NCI-H1105 treated with DMSO at 0.1 percent for 48 hours (cell line): ENCODE results near the gene PVALEF.
"Not testable (repeated sequence)": the region's sequence is repeated elsewhere in the genome, so short reads cannot be mapped to it uniquely, and the experiment has no call there.

Source experiments
- DNase-seq: peaks from one replicate; lab custom pipeline; 2025; lab: John Stamatoyannopoulos, UW

PVALEF gene

DNA sequence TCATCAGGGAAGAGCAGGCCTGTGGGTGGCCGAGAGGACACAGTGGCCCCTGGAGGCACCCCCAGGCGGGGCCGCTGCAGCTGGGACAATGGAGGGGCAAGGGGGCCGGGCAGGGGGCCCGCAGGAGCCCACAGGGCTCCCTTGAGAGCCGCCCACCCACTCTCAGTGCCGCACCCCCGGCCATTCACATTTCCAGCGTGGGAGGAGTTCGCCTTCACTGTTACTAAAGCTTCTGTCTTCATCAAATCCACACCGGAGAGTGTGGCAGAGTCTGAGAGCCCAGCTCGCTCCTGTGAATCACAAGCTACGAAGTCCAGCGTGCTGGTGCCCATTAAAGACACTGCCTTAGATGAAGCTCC, 20.9 kb upstream of the PVALEF start:
- DNase-seq, result no peak

DNA sequence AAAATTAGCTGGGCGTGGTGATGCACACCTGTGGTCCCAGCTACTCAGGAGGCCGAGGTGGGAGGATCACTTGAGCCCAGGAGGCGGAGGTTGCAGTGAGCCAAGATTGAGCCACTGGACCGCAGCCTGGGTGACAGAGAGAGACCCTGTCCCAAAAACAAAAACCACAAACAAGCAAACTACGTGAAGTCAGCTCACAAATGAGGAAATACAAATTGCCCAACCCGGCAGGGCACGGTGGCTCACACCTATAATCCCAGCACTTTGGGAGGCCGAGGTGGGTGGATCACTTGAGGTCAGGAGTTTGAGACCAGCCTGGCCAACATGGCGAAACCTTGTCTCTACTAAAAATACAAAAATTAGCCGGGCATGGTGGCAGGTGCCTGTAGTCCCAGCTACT, 19.1 kb upstream of the PVALEF start:
- not testable (repeated sequence) for DNase-seq

DNA sequence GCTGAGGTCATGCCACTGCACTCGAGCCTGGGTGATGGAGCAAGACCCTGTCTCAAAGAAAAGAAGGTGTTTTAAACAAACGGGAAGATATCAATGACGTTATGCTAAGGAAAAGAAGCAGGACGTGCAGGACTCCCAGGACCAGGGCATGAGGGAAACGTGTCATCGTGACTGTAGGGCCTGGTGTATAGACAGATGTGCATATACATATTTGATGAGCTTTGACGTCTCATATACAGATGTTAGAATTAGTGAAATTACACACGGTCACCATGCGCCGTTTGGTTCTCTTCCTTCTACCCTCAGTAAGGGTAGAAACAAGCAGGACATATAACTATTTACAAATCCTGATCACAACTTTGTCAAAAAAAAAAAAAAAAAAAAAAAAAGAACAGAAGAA, 17.6 kb upstream of the PVALEF start:
- DNase-seq, result no peak

DNA sequence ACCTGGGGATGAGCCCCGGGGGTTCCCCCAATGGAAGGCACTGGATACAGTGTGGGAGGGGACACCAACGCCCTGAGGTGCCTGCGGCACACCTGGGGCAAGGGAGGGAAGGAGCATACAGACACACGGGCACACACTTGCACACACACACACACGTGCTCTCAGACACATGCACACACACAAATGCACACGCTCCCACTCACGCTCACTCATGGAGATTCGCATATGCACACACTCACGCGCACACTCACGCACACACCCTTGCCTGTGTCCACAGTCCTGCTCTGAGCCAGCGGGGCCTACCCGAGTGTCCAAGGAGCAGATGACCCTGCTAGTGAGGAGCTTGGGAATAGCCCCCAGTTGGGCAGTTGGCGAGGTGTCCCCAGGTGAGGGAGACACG, 16.7 kb upstream of the PVALEF start:
- DNase-seq, result no peak

DNA sequence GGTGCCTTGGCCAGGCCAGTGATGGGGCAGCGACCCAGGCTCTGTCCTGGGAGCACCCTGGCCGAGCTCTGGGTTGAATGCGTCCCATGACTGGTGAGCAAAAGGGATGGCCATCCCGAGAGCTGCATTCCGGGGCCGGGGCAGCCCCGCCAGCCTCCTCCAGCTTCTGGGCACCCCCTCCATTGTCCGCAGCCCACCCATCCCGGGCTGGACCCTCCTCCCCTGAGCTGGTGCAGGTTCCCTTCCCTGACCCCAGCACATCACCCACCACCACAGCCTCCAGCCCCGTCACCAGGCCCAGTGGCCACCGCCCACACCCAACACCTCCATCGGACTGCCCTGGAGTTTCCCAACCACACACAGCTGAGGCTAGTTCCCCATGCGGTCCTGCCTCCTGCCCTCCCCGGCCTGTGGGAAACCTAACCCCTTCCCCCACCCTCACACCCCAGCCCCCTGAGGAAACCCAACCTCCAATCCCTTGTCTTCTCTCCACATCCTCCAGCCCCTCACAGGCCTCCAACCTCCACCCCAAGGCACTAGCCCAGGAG, 16.2 kb upstream of the PVALEF start:
- no peak for DNase-seq

GRCh38 chr17:81150377-81151077, 14.8 kb upstream of the PVALEF start:
- no peak for DNase-seq

DNA sequence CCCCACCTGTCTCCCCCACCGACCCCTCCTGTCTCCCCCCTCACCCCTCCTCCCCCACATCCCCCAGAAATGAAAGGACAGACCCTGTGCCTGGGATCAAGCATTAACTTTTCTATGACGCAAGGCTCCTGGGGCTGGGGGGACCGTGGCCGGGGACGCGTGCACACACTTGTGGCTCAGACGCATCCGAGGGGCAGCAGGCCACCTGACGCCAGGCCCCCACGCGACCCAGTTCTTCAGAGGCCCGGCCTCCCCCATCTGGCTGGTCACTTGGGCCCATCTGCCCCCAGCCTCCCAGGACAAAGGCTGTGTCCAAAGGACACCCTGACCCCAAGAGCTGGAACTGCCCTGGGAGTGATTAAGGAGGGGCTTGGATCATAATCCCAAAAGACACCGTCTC, 14.0 kb upstream of the PVALEF start:
- DNase-seq, result no peak

DNA sequence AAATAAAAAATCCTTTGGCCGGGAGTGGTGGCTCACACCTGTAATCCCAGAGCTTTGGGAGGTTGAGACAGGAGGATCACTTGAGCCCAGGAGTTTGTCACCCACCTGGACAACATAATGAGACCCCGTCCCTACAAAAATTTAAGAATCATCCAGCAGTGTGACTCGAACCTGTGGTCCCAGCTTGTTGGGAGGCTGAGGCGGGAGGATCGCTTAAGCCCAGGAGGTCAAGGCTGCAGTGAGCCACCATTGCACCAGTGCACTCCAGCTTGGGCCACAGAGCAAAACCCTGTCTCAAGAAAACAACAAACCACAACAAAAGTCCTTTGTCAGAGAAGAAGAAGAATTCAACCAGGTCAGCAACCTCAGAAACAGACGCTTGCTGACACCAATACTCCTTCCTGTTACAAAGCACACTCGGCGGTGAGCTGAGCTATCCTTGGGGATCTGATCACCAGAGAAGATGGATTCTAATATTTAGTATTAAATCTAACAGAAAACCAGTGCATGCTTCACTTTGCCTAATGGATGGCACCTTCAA, 12.9 kb upstream of the PVALEF start:
- DNase-seq, result no peak

DNA sequence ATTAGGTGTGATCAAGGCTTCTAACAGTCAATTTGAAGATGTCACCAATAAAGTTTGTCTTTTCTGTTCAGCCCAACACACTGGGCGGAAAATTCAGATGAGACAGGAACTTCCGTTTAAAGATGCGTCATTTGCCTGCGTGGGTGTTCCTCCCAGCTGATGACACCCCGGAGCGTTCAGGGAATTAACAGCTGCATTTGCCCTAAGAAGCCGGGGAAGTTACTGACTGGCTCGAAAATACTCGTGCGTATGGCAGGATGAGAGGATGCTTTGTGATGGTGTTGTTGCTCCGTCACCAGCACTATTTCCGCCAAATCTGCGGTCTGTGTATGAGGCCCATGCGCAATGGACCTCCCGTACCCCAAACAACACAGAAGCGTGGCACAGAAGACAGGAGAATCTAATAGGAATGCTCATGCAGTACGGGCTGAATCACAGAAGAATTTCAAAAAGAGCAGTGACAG, 11.9 kb upstream of the PVALEF start:
- no peak for DNase-seq

DNA sequence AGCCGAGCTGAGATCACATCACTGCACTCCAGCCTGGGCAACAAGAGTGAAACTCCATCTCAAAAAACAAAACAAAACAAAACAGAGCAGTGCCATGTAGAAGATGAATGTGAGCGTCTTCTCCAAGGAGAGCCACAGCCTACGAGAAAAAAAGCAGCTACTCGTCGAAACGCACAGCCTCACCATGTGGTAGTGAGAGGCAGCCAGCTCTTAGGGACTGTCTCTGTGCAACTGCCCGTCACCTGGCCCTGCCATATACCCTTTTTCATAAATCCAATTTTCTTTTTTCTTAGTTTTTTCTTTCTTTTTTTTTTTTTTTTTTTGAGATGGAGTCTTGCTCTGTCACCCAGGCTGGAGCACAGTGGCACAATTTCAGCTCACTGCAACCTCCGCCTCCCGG, 11.3 kb upstream of the PVALEF start:
- DNase-seq, result not testable (repeated sequence)

GRCh38 chr17:81154961-81155360, 10.3 kb upstream of the PVALEF start:
- DNase-seq, result no peak

DNA sequence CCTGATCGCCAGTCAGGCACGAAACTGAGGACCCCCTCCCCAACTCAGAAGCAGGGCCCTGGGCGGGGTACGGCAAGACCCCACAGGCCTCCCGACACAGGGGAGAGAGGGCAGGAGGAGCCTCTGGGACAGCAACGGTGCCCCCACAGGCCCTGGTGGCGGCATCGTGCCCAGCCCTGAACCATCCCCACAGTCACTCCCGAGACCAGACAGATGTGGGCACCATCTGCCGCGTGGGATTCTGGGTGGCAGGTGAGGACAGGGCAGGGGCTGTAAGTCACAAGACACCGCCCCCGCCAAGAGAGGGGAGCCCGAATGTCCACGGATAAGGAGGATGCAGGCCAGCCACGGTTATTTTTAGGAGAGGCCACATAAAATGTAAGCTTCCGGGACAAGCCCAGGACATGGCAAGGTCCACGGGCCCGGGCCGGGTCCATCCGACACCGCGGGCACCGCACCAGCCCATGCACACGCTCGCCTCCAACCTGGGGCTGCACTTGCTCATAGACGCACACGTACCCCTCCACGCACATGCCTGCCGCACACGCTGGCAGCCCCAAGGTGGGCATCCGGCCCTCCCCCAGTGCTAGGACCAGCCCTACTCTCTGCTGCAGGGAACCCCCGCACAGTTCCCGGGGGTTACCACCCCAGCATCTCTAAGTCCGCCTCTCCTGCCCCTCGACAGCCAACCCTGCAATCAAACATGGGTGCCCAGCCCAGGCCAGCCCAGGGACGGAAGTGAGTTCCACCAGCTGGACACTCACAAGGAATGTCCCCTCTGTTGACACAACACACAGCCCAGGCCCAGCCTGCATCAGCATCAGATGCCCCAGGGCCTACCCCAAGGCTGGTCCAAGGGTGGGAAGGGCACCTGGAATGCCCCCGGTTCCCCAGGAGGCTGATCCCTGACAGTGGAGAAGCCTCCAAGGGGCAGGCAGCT, 8.2 kb upstream of the PVALEF start:
- DNase-seq, result no peak

- no peak for DNase-seq
Observed at GRCh38 chr17:81157848-81158687, 7.2 kb upstream of the PVALEF start.

DNA sequence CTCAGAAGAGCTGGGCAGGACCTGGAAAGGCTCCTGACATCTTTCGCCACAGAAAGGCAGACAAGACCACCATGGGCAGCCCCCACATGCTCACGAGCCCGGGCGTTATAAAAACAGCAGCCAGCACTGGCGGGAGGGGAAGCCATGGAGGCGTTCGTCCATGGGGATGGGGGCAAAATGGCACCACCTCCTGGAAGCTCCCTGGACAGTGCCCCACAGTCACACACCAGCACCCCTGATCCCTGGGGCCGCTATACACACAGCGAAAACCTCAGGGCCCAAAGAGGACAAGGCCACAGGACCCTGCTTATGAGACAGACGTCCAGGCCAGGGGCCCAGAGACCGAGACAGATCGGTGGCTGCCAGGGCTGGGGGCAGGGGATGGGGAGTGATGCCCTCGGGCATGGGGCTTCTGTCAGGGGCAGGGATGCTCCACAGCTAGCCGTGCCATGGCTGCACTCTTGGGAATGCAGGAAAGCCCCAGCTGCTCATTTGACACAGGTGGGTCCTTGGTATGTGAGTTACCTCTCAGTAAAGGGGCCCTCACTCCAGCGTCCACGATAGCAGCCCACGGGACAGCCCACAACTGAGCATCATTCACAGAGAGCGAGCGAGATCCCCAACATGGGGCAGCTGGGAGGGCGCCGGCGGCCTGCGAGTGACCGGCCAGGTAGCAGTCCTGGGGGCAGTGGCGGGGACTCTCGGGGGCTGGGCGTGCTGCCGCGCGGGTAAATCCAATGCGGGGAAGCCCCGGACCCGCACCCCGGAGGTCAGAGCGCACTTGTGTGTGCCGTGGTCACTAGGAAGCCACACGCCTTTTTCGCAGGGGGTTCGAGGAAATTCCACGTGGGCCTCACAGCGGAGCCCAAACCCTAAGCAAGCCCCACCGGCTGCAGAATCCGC, 6.4 kb upstream of the PVALEF start:
- no peak for DNase-seq

DNA sequence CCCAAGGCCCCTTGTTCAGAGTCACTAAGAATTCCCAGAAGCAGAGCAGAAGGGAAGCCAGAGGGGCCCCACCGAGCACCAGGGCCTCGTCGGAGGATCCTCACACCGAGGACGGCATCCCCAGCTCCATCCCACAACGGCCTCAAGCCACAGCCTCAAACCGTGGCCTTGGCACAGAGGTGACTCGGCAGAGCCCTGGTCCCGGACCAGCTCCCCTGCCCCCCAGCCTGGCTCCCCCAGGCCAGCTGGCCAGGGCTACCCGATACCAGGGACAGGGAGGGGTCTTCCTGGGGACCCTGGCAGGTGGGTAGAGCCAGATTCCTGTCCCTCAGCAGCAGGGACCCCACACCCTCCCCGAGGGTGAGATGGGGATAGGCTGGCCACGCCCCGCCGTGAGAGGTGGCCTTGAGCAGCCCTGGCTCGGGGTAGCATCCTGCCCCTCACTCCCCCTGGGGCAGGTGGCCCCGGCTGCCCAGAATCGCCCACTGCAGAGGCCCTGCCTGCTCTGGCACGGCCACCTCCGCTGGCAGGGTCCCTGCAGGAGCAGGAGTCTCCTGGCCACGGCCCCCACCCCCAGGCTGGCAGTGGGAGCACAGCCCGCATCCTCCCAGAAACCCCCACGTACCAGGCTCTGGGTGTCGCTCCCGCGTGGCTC, 5.6 kb upstream of the PVALEF start:
- DNase-seq, result no peak

- no peak for DNase-seq
Observed at GRCh38 chr17:81160306-81160705, 5.0 kb upstream of the PVALEF start.

DNA sequence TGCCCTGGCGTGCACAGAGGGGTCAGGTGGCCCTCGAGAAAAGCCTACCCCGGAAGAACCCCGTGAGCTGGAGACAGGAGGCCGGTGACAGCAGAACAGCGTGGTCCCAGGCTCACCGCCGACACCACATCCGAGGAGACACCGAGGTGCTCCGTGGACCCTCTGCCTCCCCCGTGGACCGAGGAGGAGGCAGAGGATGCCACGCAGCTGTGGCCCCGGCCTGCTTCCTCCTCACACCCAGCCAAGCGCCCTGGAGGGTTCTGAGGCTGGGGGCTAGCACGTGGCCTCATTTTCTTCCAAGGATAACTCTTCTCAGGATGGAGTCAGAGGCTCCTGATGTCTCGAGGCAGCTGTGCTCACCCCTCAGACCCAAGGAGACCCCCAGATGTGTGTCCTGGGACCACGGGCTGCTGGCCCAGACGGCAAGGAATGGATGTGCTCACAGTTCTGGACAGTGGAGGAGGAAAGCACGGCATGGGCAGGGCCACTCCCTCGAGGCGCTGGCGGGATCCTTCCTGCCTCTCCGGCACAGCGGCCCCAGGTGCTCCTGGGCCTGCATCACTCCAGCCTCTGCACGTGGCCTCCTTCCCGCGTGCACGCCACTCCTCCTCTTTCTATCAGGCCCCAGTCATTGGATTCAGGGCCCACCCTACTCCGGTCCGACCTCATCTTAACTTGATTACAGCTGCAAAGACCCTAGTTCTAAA, 4.4 kb upstream of the PVALEF start:
- no peak for DNase-seq

GRCh38 chr17:81161536-81161935, 3.8 kb upstream of the PVALEF start:
- DNase-seq, result no peak

DNA sequence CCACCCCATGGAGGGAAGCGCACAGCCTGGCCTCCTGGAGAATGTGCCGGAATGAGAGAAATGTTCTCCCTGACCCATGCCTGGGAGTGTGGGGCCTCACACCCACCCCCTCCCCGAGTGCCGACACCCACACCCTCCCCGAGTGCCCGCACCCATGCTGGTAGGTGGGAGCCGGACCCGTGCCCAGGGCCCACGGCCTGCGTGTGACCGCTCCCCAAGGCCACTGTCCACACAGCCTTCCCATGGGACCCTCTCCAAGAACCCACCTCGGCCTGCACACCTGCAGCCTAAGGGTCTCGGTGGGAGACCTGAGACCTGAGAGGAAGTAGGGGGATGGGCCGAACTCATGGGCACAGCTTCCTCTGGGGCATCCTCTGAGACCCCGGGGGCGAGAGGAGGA, 3.3 kb upstream of the PVALEF start:
- DNase-seq, result no peak

DNA sequence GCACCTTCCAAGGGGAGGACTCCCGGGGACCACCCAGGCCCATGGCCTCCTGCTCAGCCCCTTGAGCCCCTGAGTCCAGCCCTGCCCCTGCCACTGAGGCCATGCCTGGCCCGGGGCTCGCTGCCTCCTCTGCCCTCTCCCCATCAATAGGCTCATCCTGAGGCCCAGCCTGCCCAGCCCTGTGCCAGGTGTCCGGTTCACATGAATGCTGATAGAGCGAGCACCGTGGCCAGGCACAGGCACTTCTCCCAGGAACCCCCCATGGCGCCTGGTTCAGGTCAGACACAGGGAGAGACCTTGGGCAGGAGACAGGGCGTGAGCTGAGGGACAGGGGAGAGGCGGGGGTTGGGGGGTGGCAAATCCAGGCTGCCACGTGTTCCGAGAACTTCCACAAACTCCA, 2.8 kb upstream of the PVALEF start:
- DNase-seq, result no peak
